ENCODE results near the gene TCEA3. TPM values are rescaled to one million over a fixed set of nuclear protein-coding genes. Genes with fewer than 3 reads are reported as not detected.

TCEA3 gene
- total RNA-seq, 1 donor from 2014 or later = 26.5 TPM

DNA sequence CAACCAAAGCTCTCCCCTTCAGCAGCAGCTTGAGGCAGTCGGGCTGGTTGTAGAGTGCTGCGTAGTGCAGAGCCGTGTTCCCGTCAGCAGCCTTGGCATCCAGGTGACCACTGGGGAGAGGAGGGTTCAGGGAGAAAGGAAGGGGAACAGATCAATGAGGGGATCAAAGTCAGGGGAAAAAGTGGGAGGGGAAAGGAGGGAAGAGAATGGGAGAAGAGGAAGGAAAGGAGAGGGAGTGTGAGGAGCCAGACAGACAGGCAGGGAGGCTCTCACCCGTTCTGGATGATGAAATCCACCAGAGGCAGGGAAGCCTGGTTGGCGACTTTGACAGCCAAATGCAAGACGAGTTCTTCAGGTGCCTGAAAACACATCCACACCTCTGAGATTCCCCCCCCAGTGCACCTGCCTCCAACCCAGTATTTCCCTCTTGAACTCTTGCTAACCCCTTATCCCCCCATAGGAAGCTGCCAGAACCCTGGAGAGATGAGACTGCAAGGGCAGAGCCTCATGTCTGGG is 9.8 kb upstream of the TCEA3 start:
- intact Hi-C loops (cut with DNase I) = no loop called here
- no peak for DNase-seq (ENCODE audit: extremely low spot score in 2 of 2)
- no peaks in the 10 kb centered on the region for H3K27me3 ChIP-seq
- no peaks in the 10 kb centered on the region for H3K4me1 ChIP-seq
- H3K36me3 ChIP-seq = peaks cover 0 to 51% of the 10 kb centered on the region in 2 donors
- H3K27ac ChIP-seq = no peak overlapping the region
- no peaks in the 10 kb centered on the region for H3K9me3 ChIP-seq
- H3K4me3 ChIP-seq = no peak overlapping the region
- TF ChIP-seq POLR2A (IDR thresholded peaks at IDR 0.05) (no peak), POLR2AphosphoS5 (IDR thresholded peaks at IDR 0.05; ENCODE audit: insufficient read depth in 1 of 2, low read depth in 1 of 2) (no peak)
- TF ChIP-seq, protein P1, sequence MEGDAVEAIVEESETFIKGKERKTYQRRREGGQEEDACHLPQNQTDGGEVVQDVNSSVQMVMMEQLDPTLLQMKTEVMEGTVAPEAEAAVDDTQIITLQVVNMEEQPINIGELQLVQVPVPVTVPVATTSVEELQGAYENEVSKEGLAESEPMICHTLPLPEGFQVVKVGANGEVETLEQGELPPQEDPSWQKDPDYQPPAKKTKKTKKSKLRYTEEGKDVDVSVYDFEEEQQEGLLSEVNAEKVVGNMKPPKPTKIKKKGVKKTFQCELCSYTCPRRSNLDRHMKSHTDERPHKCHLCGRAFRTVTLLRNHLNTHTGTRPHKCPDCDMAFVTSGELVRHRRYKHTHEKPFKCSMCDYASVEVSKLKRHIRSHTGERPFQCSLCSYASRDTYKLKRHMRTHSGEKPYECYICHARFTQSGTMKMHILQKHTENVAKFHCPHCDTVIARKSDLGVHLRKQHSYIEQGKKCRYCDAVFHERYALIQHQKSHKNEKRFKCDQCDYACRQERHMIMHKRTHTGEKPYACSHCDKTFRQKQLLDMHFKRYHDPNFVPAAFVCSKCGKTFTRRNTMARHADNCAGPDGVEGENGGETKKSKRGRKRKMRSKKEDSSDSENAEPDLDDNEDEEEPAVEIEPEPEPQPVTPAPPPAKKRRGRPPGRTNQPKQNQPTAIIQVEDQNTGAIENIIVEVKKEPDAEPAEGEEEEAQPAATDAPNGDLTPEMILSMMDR (IDR thresholded peaks at IDR 0.05) = no peak

DNA sequence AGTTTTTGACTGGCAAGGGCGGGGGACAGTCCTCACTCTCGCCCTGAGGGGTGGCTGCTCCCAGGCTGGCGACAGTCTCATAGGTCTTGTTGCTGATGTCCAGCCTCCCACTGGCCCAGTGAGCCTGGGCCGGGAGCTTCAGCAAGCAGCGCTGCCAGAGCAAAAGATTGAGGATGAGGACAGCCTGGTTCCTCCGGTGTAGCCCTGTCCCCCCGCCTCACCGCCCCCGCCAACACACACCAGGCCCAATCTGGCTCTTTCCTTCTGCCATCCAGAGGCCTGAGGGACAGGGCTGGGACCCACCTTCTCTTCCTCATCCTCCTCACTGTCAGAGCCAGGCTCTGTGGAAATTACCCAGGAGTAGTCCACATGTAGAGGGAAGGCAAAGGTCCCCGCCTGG is 8.6 kb upstream of the TCEA3 start:
- H3K4me1 ChIP-seq = no peaks in the 10 kb centered on the region
- H3K27ac ChIP-seq = no peak overlapping the region
- TF ChIP-seq, protein P1 (IDR thresholded peaks at IDR 0.05) = no peak
- TF ChIP-seq POLR2A (IDR thresholded peaks at IDR 0.05) = no peak
- no peak for TF ChIP-seq POLR2AphosphoS5 (IDR thresholded peaks at IDR 0.05; ENCODE audit: insufficient read depth in 1 of 2, low read depth in 1 of 2)
- H3K4me3 ChIP-seq = no peak overlapping the region
- no peak for DNase-seq (ENCODE audit: extremely low spot score in 2 of 2)
- H3K27me3 ChIP-seq = no peaks in the 10 kb centered on the region
- intact Hi-C loops (cut with DNase I) = no loop called here
- peaks cover 0 to 62% of the 10 kb centered on the region in 2 donors for H3K36me3 ChIP-seq
- H3K9me3 ChIP-seq = no peaks in the 10 kb centered on the region

DNA sequence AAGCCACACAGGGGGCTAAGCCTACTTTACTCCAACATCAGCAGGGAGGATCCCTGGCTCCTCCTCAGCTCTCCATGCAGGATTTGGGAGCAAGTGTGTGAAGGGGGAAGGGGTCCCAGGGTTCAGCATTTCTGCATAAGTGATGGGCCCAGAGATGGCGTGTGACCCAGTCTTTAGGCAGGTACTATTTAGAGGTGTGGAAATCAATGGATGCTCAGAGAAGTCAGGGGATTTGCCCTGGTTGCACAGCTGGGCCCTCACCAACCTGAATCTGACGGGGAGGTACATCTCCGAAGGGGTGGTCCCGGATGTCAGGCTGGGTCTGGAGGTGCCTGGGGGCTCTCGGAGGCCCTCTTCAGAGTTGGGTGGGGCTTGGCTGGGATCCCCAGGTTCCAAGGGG is 6.9 kb upstream of the TCEA3 start:
- intact Hi-C loops (cut with DNase I) = no loop called here
- TF ChIP-seq, protein P1 (IDR thresholded peaks at IDR 0.05) = no peak
- no peak for TF ChIP-seq POLR2AphosphoS5 (IDR thresholded peaks at IDR 0.05; ENCODE audit: insufficient read depth in 1 of 2, low read depth in 1 of 2)
- TF ChIP-seq POLR2A (IDR thresholded peaks at IDR 0.05) = no peak
- Histone ChIP-seq H3K27ac (no peak overlapping the region), H3K27me3 (no peaks in the 10 kb centered on the region), H3K4me1 (no peaks in the 10 kb centered on the region), H3K36me3 (peaks cover 0 to 65% of the 10 kb centered on the region in 2 donors), H3K9me3 (no peaks in the 10 kb centered on the region), H3K4me3 (no peak overlapping the region)
- DNase-seq (ENCODE audit: extremely low spot score in 2 of 2) = no peak

DNA sequence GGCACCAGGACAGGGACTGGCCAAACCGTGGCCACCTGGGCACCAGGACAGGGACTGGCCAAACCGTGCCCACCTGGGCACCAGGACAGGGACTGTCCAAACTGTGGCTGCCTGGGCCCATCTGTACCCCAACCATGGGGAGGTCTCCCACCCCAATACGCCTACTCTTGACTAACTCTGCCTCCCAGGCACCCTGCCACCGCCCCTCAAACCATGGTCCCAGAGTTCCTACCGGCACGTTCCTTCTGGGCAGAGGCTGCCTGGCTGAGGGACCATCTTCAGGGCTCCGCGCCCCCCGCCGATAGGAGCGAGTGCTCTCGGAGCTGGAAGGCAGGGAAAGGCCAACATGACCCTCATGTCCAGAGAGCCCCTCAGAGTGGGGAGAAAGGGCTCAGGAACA is 6.3 kb upstream of the TCEA3 start:
- no peak for DNase-seq (ENCODE audit: extremely low spot score in 2 of 2)
- TF ChIP-seq POLR2AphosphoS5 (IDR thresholded peaks at IDR 0.05; ENCODE audit: insufficient read depth in 1 of 2, low read depth in 1 of 2) (no peak), POLR2A (IDR thresholded peaks at IDR 0.05) (no peak)
- TF ChIP-seq, protein P1 (IDR thresholded peaks at IDR 0.05) = no peak
- no peak overlapping the region for H3K27ac ChIP-seq
- H3K27me3 ChIP-seq = no peaks in the 10 kb centered on the region
- H3K4me3 ChIP-seq = no peak overlapping the region
- H3K9me3 ChIP-seq = no peaks in the 10 kb centered on the region
- intact Hi-C loops (cut with DNase I) = no loop called here
- peaks cover 0 to 65% of the 10 kb centered on the region in 2 donors for H3K36me3 ChIP-seq
- no peaks in the 10 kb centered on the region for H3K4me1 ChIP-seq

DNA sequence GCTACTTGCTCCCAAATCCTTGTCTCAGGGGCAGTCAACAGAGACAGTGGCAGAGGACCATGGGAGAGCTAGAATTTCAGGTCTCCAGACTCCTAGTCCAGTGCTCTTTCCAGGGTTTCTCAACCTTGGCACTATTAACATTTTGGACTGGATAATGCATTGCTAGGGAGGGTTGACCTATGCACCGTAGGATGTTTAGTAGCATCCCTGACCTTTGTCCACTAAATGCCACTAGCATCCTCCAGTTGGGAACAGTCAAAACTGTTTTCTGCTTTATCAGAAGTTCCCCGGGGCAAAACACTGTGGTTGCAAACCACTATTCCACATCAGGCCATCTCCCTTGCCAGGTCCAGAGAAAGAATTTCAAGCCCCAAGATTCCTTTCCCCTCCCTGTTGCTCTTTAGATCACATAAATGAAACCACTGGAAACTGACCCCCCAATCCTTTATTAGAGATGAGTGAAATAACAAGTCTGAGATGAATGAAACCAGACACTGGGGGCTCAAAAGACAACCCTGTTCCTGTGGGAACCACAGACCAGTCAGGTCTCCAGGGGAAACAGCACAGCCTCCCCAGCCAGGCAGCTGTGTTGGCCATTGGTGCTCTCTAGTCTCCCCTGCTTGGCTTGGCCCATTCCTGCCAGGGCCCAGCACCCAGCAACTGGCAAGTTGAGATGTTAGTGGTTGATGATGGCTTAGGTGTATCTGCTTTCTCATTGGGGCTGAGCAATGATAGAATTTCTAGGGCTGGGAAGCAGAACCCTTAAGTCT is 3.8 kb upstream of the TCEA3 start:
- TF ChIP-seq, protein P1 (IDR thresholded peaks at IDR 0.05) = no peak
- TF ChIP-seq POLR2A (IDR thresholded peaks at IDR 0.05) = no peak
- no peak for TF ChIP-seq POLR2AphosphoS5 (IDR thresholded peaks at IDR 0.05; ENCODE audit: insufficient read depth in 1 of 2, low read depth in 1 of 2)
- intact Hi-C loops (cut with DNase I) = loop anchor here (10.0 kb wide), 1 partner anchor 56 kb away; the partner anchor contains the start of gene ASAP3

More for the DNA sequence above, 3.8 kb upstream of the TCEA3 start:
- Histone ChIP-seq H3K27ac (no peak overlapping the region), H3K27me3 (no peaks in the 10 kb centered on the region), H3K9me3 (no peaks in the 10 kb centered on the region), H3K4me3 (no peak overlapping the region), H3K4me1 (peaks cover 22% of the 10 kb centered on the region), H3K36me3 (peaks cover 0 to 53% of the 10 kb centered on the region in 2 donors)
- DNase-seq (ENCODE audit: extremely low spot score in 2 of 2) = no peak
